ENCODE measurements around the gene LSM4.

DNA sequence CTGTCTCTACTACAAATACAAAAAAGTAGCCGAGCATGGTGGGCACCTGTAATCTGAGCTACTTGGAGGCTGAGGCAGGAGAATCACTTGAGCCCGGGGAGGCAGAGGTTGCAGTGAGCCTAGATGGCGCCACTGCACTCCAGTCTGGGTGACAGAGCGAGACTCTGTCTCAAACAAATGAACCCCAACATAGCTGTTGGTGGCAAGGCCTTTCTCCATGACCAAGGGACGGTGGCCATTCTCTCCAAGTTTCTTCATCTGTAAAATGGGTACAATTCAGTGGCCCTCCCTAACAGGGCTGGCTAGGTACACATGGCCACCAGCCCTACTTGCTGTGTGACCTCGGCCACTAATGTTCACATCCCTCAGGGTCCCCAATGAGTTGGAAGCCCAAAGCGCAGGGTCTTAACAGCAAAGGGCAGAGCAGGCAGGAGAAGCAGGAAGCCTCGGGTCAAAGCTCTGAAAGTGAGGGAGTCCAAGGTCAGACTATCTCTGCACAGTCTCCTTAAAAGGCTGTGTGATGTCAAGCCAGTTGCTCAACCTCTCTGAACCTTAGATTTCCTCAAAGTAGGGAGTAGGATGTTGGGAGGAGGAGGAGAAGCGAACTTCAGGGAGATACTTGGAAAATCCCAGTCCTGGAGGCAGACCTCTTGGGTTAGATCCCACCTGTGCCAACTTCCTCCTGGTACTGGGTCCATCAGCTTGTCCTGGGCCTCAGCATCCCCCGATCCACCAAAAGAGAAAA is 44.2 kb downstream of the LSM4 start:
- TF ChIP-seq, protein P1, sequence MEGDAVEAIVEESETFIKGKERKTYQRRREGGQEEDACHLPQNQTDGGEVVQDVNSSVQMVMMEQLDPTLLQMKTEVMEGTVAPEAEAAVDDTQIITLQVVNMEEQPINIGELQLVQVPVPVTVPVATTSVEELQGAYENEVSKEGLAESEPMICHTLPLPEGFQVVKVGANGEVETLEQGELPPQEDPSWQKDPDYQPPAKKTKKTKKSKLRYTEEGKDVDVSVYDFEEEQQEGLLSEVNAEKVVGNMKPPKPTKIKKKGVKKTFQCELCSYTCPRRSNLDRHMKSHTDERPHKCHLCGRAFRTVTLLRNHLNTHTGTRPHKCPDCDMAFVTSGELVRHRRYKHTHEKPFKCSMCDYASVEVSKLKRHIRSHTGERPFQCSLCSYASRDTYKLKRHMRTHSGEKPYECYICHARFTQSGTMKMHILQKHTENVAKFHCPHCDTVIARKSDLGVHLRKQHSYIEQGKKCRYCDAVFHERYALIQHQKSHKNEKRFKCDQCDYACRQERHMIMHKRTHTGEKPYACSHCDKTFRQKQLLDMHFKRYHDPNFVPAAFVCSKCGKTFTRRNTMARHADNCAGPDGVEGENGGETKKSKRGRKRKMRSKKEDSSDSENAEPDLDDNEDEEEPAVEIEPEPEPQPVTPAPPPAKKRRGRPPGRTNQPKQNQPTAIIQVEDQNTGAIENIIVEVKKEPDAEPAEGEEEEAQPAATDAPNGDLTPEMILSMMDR (conservative IDR thresholded peaks at IDR 0.05; ENCODE audit: low read depth in 2 of 2): peak; percentile 54 to 72
- TF ChIP-seq EZH2 (IDR thresholded peaks at IDR 0.05; ENCODE audit: low read depth, unreplicated experiment): no peak

Measured in GM23338 (cell line).